Measurements from ENCODE around the gene TEK. TPM values are rescaled to one million over a fixed set of nuclear protein-coding genes. Genes with fewer than 3 reads are reported as not detected.

Gene TEK
- total and polyA plus RNA-seq, 2 experiments from 2014 or later: 1.9 to 9.4 TPM

DNA sequence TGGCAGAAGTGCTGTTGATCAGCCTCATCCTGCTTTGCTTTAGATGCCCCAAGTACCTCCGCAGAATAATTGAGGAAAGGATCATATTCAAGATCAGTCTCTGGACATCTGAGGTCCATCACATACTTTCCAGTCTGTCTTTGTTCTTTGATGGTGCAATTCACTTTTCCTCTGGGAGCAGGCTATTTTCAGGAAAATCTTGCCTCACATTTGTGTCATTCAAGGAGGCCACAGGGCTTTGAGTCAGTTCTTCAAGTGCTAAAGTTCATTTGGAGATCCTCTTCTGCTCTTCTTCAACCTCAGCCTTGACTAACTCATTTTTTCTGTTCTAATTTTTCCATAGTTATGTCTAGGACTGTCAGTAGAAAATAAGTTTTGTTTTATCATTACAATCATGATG is 169.3 kb downstream of the TEK start:
- H3K9me2 ChIP-seq (ENCODE audit: insufficient read depth): 0 out of 2 replicates have a peak, but pooled peaks cover 3% of the 10 kb centered on the region
- no peak overlapping the region for H3K27ac ChIP-seq (ENCODE audit: low read depth)
- H2AFZ ChIP-seq: no peak overlapping the region
- H3K4me2 ChIP-seq: no peak overlapping the region
- no peaks in the 10 kb centered on the region for H3K27me3 ChIP-seq (ENCODE audit: insufficient read depth)
- no peak for DNase-seq (ENCODE audit: low spot score)
- no peaks in the 10 kb centered on the region for H3K36me3 ChIP-seq (ENCODE audit: insufficient read depth)
- H3K4me3 ChIP-seq: no peak overlapping the region
- no peak overlapping the region for H3K27ac Mint-ChIP-seq
- H4K20me1 ChIP-seq (replicated peaks; ENCODE audit: insufficient read depth): no peaks in the 10 kb centered on the region
- H3K9me3 Mint-ChIP-seq: no peaks in the 10 kb centered on the region
- H3K4me1 Mint-ChIP-seq: peaks cover 21% of the 10 kb centered on the region
- no peaks in the 10 kb centered on the region for H3K27me3 Mint-ChIP-seq (ENCODE audit: insufficient read depth, low read depth, poor library complexity)
- H3K4me1 ChIP-seq (ENCODE audit: insufficient read depth): no peaks in the 10 kb centered on the region
- no peaks in the 10 kb centered on the region for H3F3A ChIP-seq (replicated peaks; ENCODE audit: low read depth)
- no peak overlapping the region for H3K4me3 Mint-ChIP-seq
- ATAC-seq: no peak
- H3K36me3 Mint-ChIP-seq (ENCODE audit: low read depth): no peaks in the 10 kb centered on the region
- H3K79me2 ChIP-seq (replicated peaks; ENCODE audit: insufficient read depth): no peaks in the 10 kb centered on the region
- no peak for TF ChIP-seq ZNF114 (CRISPR knock-in tag; IDR thresholded peaks at IDR 0.05)

DNA sequence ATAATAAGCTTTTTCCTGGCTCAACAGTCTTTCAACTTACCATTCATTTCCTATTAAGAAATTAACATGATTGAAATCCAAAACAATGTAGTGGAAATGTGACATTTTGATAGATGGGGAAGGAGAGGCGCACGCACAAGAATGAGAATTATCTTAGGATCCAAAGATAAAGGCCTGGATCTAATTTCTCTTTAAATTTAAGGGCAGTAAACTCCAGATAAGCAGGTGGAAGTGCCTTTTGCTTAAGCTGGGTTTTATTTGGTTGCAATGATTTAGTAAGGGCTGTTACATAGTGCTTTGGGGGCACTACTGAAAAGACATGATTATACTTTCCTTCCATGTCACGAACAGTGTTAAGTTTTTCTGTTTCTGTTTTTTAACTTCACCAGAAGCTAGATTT is 170.6 kb downstream of the TEK start:
- 0 out of 2 replicates have a peak, but pooled peaks cover 3% of the 10 kb centered on the region for H3K9me2 ChIP-seq (ENCODE audit: insufficient read depth)
- H3K36me3 ChIP-seq (ENCODE audit: insufficient read depth): no peaks in the 10 kb centered on the region
- no peaks in the 10 kb centered on the region for H3K27me3 Mint-ChIP-seq (ENCODE audit: insufficient read depth, low read depth, poor library complexity)
- TF ChIP-seq EZH2 (IDR thresholded peaks at IDR 0.05; ENCODE audit: low read depth, unreplicated experiment) (no peak), POLR2AphosphoS5 (IDR thresholded peaks at IDR 0.05; ENCODE audit: low read depth) (no peak), ZNF331 (CRISPR knock-in tag; IDR thresholded peaks at IDR 0.05; ENCODE audit: low read depth) (no peak), JUNB (IDR thresholded peaks at IDR 0.05; ENCODE audit: unreplicated experiment) (no peak), STAT1 (IDR thresholded peaks at IDR 0.05; ENCODE audit: unreplicated experiment) (no peak), ZNF114 (CRISPR knock-in tag; IDR thresholded peaks at IDR 0.05) (no peak), CREB1 (CRISPR knock-in tag; IDR thresholded peaks at IDR 0.05; ENCODE audit: low read depth) (no peak), EZH2phosphoT487 (IDR thresholded peaks at IDR 0.05; ENCODE audit: unreplicated experiment) (no peak), NANOG (IDR thresholded peaks at IDR 0.05; ENCODE audit: borderline replicate concordance) (no peak)
- TF ChIP-seq, protein P1, sequence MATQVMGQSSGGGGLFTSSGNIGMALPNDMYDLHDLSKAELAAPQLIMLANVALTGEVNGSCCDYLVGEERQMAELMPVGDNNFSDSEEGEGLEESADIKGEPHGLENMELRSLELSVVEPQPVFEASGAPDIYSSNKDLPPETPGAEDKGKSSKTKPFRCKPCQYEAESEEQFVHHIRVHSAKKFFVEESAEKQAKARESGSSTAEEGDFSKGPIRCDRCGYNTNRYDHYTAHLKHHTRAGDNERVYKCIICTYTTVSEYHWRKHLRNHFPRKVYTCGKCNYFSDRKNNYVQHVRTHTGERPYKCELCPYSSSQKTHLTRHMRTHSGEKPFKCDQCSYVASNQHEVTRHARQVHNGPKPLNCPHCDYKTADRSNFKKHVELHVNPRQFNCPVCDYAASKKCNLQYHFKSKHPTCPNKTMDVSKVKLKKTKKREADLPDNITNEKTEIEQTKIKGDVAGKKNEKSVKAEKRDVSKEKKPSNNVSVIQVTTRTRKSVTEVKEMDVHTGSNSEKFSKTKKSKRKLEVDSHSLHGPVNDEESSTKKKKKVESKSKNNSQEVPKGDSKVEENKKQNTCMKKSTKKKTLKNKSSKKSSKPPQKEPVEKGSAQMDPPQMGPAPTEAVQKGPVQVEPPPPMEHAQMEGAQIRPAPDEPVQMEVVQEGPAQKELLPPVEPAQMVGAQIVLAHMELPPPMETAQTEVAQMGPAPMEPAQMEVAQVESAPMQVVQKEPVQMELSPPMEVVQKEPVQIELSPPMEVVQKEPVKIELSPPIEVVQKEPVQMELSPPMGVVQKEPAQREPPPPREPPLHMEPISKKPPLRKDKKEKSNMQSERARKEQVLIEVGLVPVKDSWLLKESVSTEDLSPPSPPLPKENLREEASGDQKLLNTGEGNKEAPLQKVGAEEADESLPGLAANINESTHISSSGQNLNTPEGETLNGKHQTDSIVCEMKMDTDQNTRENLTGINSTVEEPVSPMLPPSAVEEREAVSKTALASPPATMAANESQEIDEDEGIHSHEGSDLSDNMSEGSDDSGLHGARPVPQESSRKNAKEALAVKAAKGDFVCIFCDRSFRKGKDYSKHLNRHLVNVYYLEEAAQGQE (IDR thresholded peaks at IDR 0.05; ENCODE audit: unreplicated experiment): no peak
- TF ChIP-seq, protein P2, sequence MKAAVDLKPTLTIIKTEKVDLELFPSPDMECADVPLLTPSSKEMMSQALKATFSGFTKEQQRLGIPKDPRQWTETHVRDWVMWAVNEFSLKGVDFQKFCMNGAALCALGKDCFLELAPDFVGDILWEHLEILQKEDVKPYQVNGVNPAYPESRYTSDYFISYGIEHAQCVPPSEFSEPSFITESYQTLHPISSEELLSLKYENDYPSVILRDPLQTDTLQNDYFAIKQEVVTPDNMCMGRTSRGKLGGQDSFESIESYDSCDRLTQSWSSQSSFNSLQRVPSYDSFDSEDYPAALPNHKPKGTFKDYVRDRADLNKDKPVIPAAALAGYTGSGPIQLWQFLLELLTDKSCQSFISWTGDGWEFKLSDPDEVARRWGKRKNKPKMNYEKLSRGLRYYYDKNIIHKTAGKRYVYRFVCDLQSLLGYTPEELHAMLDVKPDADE (IDR thresholded peaks at IDR 0.05): no peak
- TF ChIP-seq, protein P3, sequence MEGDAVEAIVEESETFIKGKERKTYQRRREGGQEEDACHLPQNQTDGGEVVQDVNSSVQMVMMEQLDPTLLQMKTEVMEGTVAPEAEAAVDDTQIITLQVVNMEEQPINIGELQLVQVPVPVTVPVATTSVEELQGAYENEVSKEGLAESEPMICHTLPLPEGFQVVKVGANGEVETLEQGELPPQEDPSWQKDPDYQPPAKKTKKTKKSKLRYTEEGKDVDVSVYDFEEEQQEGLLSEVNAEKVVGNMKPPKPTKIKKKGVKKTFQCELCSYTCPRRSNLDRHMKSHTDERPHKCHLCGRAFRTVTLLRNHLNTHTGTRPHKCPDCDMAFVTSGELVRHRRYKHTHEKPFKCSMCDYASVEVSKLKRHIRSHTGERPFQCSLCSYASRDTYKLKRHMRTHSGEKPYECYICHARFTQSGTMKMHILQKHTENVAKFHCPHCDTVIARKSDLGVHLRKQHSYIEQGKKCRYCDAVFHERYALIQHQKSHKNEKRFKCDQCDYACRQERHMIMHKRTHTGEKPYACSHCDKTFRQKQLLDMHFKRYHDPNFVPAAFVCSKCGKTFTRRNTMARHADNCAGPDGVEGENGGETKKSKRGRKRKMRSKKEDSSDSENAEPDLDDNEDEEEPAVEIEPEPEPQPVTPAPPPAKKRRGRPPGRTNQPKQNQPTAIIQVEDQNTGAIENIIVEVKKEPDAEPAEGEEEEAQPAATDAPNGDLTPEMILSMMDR (conservative IDR thresholded peaks at IDR 0.05; ENCODE audit: low read depth in 2 of 2): no peak

More for the DNA sequence above, 170.6 kb downstream of the TEK start:
- H2AFZ ChIP-seq: no peak overlapping the region
- Mint-ChIP-seq H3K9me3 (no peaks in the 10 kb centered on the region), H3K27ac (no peak overlapping the region), H3K4me1 (peaks cover 21% of the 10 kb centered on the region), H3K4me3 (no peak overlapping the region), H3K36me3 (ENCODE audit: low read depth) (no peaks in the 10 kb centered on the region)
- no peak overlapping the region for H3K27ac ChIP-seq (ENCODE audit: low read depth)
- H3K4me1 ChIP-seq (ENCODE audit: insufficient read depth): no peaks in the 10 kb centered on the region
- H3K79me2 ChIP-seq (replicated peaks; ENCODE audit: insufficient read depth): no peaks in the 10 kb centered on the region
- H3K4me2 ChIP-seq: no peak overlapping the region
- H3K4me3 ChIP-seq: no peak overlapping the region
- DNase-seq (ENCODE audit: low spot score) (no peak), ATAC-seq (no peak)
- no peaks in the 10 kb centered on the region for H3K27me3 ChIP-seq (ENCODE audit: insufficient read depth)
- H3F3A ChIP-seq (replicated peaks; ENCODE audit: low read depth): no peaks in the 10 kb centered on the region
- no peaks in the 10 kb centered on the region for H4K20me1 ChIP-seq (replicated peaks; ENCODE audit: insufficient read depth)

Measured in GM23338 (cell line).